Endodermal cell (in vitro differentiated cells): ENCODE measurements around the gene HPSE2. TPM values are rescaled to one million over a fixed set of nuclear protein-coding genes. Genes with fewer than 3 reads are reported as not detected.

ENCODE experiments used
- DNase-seq: peaks from one replicate; pipeline ENCODE4 v3.0.0-alpha.2; 2017
- H3K27ac ChIP-seq: 2 replicates; pipeline ENCODE4 v1.5.1; 2013; ENCODE audit warnings: mild to moderate bottlenecking, low read depth, low read length, moderate library complexity
- H3K27me3 ChIP-seq: 2 replicates; pipeline ENCODE4 v1.6.1; 2013; ENCODE audit warnings: mild to moderate bottlenecking, low read length, moderate library complexity; ENCODE audit not compliant: insufficient read depth, control insufficient read depth, poor library complexity, severe bottlenecking
- H3K36me3 ChIP-seq: 2 replicates; pipeline ENCODE4 v1.7.0; 2013; ENCODE audit warnings: mild to moderate bottlenecking, low read length, moderate library complexity; ENCODE audit not compliant: control insufficient read depth, insufficient read depth
- H3K4me1 ChIP-seq: one replicate; pipeline ENCODE4 v1.7.0; 2013; ENCODE audit warnings: low read length; ENCODE audit not compliant: control insufficient read depth, insufficient read depth
- H3K4me3 ChIP-seq: 2 replicates; pipeline ENCODE4 v1.5.1; 2013; ENCODE audit warnings: mild to moderate bottlenecking, low read length, moderate library complexity
- H3K9ac ChIP-seq: 2 replicates; pipeline ENCODE4 v1.6.1; 2013; ENCODE audit warnings: mild to moderate bottlenecking, low read length, moderate library complexity; ENCODE audit not compliant: poor library complexity, severe bottlenecking; ENCODE audit errors: extremely low read depth
- H3K9me3 ChIP-seq: 2 replicates; pipeline ENCODE4 v1.6.1; 2013; ENCODE audit warnings: mild to moderate bottlenecking, low read length, moderate library complexity; ENCODE audit not compliant: control insufficient read depth
- H3K27ac Mint-ChIP-seq: 2 replicates; pipeline ENCODE4 v1.8.0; 2020; ENCODE audit warnings: mixed read lengths
- H3K27me3 Mint-ChIP-seq: 2 replicates; pipeline ENCODE4 v1.8.0; 2021; ENCODE audit warnings: mild to moderate bottlenecking, mixed read lengths; ENCODE audit not compliant: insufficient read depth
- H3K36me3 Mint-ChIP-seq: 2 replicates; pipeline ENCODE4 v1.8.0; 2020; ENCODE audit warnings: low read depth, mixed read lengths
- H3K4me1 Mint-ChIP-seq: 2 replicates; pipeline ENCODE4 v1.8.0; 2020; ENCODE audit warnings: mixed read lengths
- H3K4me3 Mint-ChIP-seq: 2 replicates; pipeline ENCODE4 v1.8.0; 2020; ENCODE audit warnings: mild to moderate bottlenecking, moderate library complexity, mixed read lengths
- H3K9me3 Mint-ChIP-seq: 2 replicates; pipeline ENCODE4 v1.8.0; 2020; ENCODE audit warnings: mild to moderate bottlenecking, mixed read lengths
- CTCF ChIP-seq: fragments of 200-600 bp; sonication (generic); conservative IDR thresholded peaks from 2 replicates; pipeline ENCODE4 v1.5.0; 2021; ENCODE audit warnings: antibody characterized with exemption, mild to moderate bottlenecking
- WGBS, 2 experiments: methylation state at CpG; one replicate each; pipeline versions ENCODE4 v1.1.5 to v1.1.7; 2013; ENCODE audit warnings: missing lambda C conversion rate in 2 of 2, mixed read lengths in 1 of 2; ENCODE audit not compliant: insufficient coverage in 1 of 2, insufficient read length in 1 of 2; 5-methylcytosine and 5-hydroxymethylcytosine counted together
- total RNA-seq, 2 donors: library from RNA; stranded (reverse); fragmentation: NEBNext Ultra II Directional in 1 of 2; extraction: Animal tissue kit (Norgen Biotek cat#: 25700) in 1 of 2; gene quantifications; 2 replicates in 1 of 2; 3 replicates in 1 of 2; pipeline ENCODE4 v1.2.1, GENCODE V29; 2021

The HPSE2 gene
- total RNA-seq, 2 donors from 2014 or later = 0.07 to 0.11 TPM

GRCh38 chr10:98748298-98748697, 487.4 kb downstream of the HPSE2 start:
- WGBS, 2 experiments = no CpG with 5 or more reads among the region's 1 CpG
- peaks cover 7% of the 10 kb centered on the region for H3K9me3 Mint-ChIP-seq
- DNase-seq = peak; percentile 65

GRCh38 chr10:98745645-98746044, 490.0 kb downstream of the HPSE2 start:
- Mint-ChIP-seq H3K27me3 (no peaks in the 10 kb centered on the region), H3K36me3 (no peaks in the 10 kb centered on the region), H3K9me3 (no peaks in the 10 kb centered on the region), H3K27ac (no peak overlapping the region), H3K4me1 (no peaks in the 10 kb centered on the region), H3K4me3 (no peak overlapping the region)
- Histone ChIP-seq H3K27me3 (no peaks in the 10 kb centered on the region), H3K36me3 (no peaks in the 10 kb centered on the region), H3K9ac (no peak overlapping the region), H3K27ac (no peak overlapping the region), H3K4me3 (no peak overlapping the region), H3K4me1 (no peaks in the 10 kb centered on the region), H3K9me3 (no peaks in the 10 kb centered on the region)
- TF ChIP-seq CTCF = peak; percentile 60
- no peak for DNase-seq
- WGBS, 2 experiments = 87 to 92% methylated on average over 2 of the region's 2 CpGs

More at GRCh38 chr10:98748298-98748697, 487.4 kb downstream of the HPSE2 start:
- Histone ChIP-seq H3K4me3 (no peak overlapping the region), H3K9ac (no peak overlapping the region), H3K36me3 (no peaks in the 10 kb centered on the region), H3K4me1 (no peaks in the 10 kb centered on the region), H3K27me3 (no peaks in the 10 kb centered on the region), H3K9me3 (no peaks in the 10 kb centered on the region), H3K27ac (no peak overlapping the region)
- no peaks in the 10 kb centered on the region for H3K4me1 Mint-ChIP-seq
- no peaks in the 10 kb centered on the region for H3K27me3 Mint-ChIP-seq
- TF ChIP-seq CTCF = peak; percentile 84
- no peak overlapping the region for H3K4me3 Mint-ChIP-seq
- H3K36me3 Mint-ChIP-seq = no peaks in the 10 kb centered on the region
- H3K27ac Mint-ChIP-seq = no peak overlapping the region

- H3K9me3 Mint-ChIP-seq = no peaks in the 10 kb centered on the region
Observed at GRCh38 chr10:98720551-98720950, 515.1 kb downstream of the HPSE2 start.

More at GRCh38 chr10:98720551-98720950, 515.1 kb downstream of the HPSE2 start:
- no peak for TF ChIP-seq CTCF
- no peak overlapping the region for H3K4me3 ChIP-seq
- H3K27me3 Mint-ChIP-seq = no peaks in the 10 kb centered on the region
- no peaks in the 10 kb centered on the region for H3K36me3 Mint-ChIP-seq
- H3K4me3 Mint-ChIP-seq = no peak overlapping the region
- H3K4me1 ChIP-seq = no peaks in the 10 kb centered on the region
- H3K9me3 ChIP-seq = no peaks in the 10 kb centered on the region
- no peaks in the 10 kb centered on the region for H3K4me1 Mint-ChIP-seq
- DNase-seq = no peak
- no peaks in the 10 kb centered on the region for H3K27me3 ChIP-seq
- no peak overlapping the region for H3K27ac Mint-ChIP-seq
- WGBS, 2 experiments = 93 to 100% methylated on average over 1 of the region's 1 CpG
- no peak overlapping the region for H3K27ac ChIP-seq
- H3K36me3 ChIP-seq = no peaks in the 10 kb centered on the region
- H3K9ac ChIP-seq = no peak overlapping the region
